Measurements from ENCODE around the gene OSBPL2. TPM values are rescaled to one million over a fixed set of nuclear protein-coding genes. Genes with fewer than 3 reads are reported as not detected.

OSBPL2 gene
- total and polyA plus RNA-seq, 2 donors (not counting 3 experiments of a cell fraction or from before 2014, with no cell fraction given), result 13.1 to 33.0 TPM

- intact Hi-C loops (cut with micrococcal nuclease), result no loop called here
- H3K4me1 ChIP-seq (ENCODE audit: control insufficient read depth, extremely low read depth, insufficient read depth, low read length), result peaks cover 9% of the 10 kb centered on the region
- no peaks in the 10 kb centered on the region for H3K9me3 ChIP-seq (replicated peaks; ENCODE audit: control insufficient read depth, insufficient read depth, low read length)
- no peak overlapping the region for H3K9ac ChIP-seq (replicated peaks; ENCODE audit: extremely low read depth, insufficient read depth, low read length)
- no TSS peak for BruUV-seq (replicated peaks)
- peaks cover 0 to 29% of the 10 kb centered on the region in 2 experiments for H3K36me3 ChIP-seq (ENCODE audit: control insufficient read depth in 2 of 2, extremely low read depth in 1 of 2, insufficient read depth in 2 of 2, low read length in 2 of 2)
- no peak for DNase-seq (ENCODE audit: low read depth, low spot score)
- dilution Hi-C loops (cut with MboI; ENCODE audit: extremely low pct_ligation_motif_present, low sequenced_read_pairs), result no loop called here
- no peaks in the 10 kb centered on the region for H3K79me2 ChIP-seq (ENCODE audit: control insufficient read depth, insufficient read depth, low read length)
- POLR2A ChIA-PET, result no interaction called here
- no peak overlapping the region for H3K4me2 ChIP-seq (ENCODE audit: insufficient read depth, low read length)
- no peak for FAIRE-seq
- H3K4me3 ChIP-seq (replicated peaks in 1 of 3; ENCODE audit: insufficient read depth in 1 of 3, low read depth in 1 of 3, low read length in 3 of 3), result no peak overlapping the region
- no peaks in the 10 kb centered on the region for H4K20me1 ChIP-seq (replicated peaks; ENCODE audit: control insufficient read depth, extremely low read depth, insufficient read depth, low read length)
- H2AFZ ChIP-seq (ENCODE audit: low read depth, low read length), result no peak overlapping the region
- no peaks in the 10 kb centered on the region for H3K9me1 ChIP-seq (replicated peaks; ENCODE audit: control insufficient read depth, extremely low read depth, insufficient read depth, low read length)
- no peak for TF ChIP-seq EZH2 (IDR thresholded peaks at IDR 0.05; ENCODE audit: borderline replicate concordance, low read depth, low read length, severe bottlenecking)
- no peak overlapping the region for H3K27ac ChIP-seq (ENCODE audit: insufficient read depth, low read depth, low read length)
- CTCF ChIA-PET, result no interaction called here
- no peaks in the 10 kb centered on the region for H3K27me3 ChIP-seq (ENCODE audit: control insufficient read depth in 2 of 2, insufficient read depth in 2 of 2, low read length in 2 of 2)
These were observed 39.4 kb upstream of the OSBPL2 start for GRCh38 chr20:62198931-62199330.

GRCh38 chr20:62200491-62201172 is 37.7 kb upstream of the OSBPL2 start:
- Histone ChIP-seq H3K4me2 (ENCODE audit: insufficient read depth, low read length) (no peak overlapping the region), H3K9ac (replicated peaks; ENCODE audit: extremely low read depth, insufficient read depth, low read length) (no peak overlapping the region), H3K4me1 (ENCODE audit: control insufficient read depth, extremely low read depth, insufficient read depth, low read length) (peaks cover 9% of the 10 kb centered on the region), H3K27me3 (ENCODE audit: control insufficient read depth in 2 of 2, insufficient read depth in 2 of 2, low read length in 2 of 2) (no peaks in the 10 kb centered on the region), H3K36me3 (ENCODE audit: control insufficient read depth in 2 of 2, extremely low read depth in 1 of 2, insufficient read depth in 2 of 2, low read length in 2 of 2) (peaks cover 0 to 27% of the 10 kb centered on the region in 2 experiments), H3K27ac (ENCODE audit: insufficient read depth, low read depth, low read length) (no peak overlapping the region), H2AFZ (ENCODE audit: low read depth, low read length) (no peak overlapping the region), H3K9me1 (replicated peaks; ENCODE audit: control insufficient read depth, extremely low read depth, insufficient read depth, low read length) (no peaks in the 10 kb centered on the region), H4K20me1 (replicated peaks; ENCODE audit: control insufficient read depth, extremely low read depth, insufficient read depth, low read length) (no peaks in the 10 kb centered on the region), H3K79me2 (ENCODE audit: control insufficient read depth, insufficient read depth, low read length) (no peaks in the 10 kb centered on the region), H3K9me3 (replicated peaks; ENCODE audit: control insufficient read depth, insufficient read depth, low read length) (no peaks in the 10 kb centered on the region), H3K4me3 (replicated peaks in 1 of 3; ENCODE audit: insufficient read depth in 1 of 3, low read depth in 1 of 3, low read length in 3 of 3) (no peak overlapping the region)
- CTCF ChIA-PET, result interaction anchor here (0.8 kb wide), 1 partner anchor 56 kb away, joined by 3 read pairs; no protein-coding TSS in a partner anchor
- POLR2A ChIA-PET, result no interaction called here
- TF ChIP-seq GATA2 (IDR thresholded peaks at IDR 0.05; ENCODE audit: insufficient read depth, insufficient read length, low read depth, low read length) (no peak), JUN (IDR thresholded peaks at IDR 0.05; ENCODE audit: borderline replicate concordance, insufficient read depth, insufficient read length, low read depth) (no peak), EZH2 (IDR thresholded peaks at IDR 0.05; ENCODE audit: borderline replicate concordance, low read depth, low read length, severe bottlenecking) (no peak), POLR2AphosphoS5 (IDR thresholded peaks at IDR 0.05; ENCODE audit: insufficient read depth, low read depth, low read length) (no peak), MYC (IDR thresholded peaks at IDR 0.05; ENCODE audit: low read depth, low read length) (no peak), MAX (IDR thresholded peaks at IDR 0.05; ENCODE audit: insufficient read depth, insufficient read length) (no peak), CTCF (IDR thresholded peaks at IDR 0.05; ENCODE audit: extremely low read depth in 1 of 2, insufficient read depth in 1 of 2, low read depth in 1 of 2, low read length in 2 of 2) (no peak), FOS (IDR thresholded peaks at IDR 0.05; ENCODE audit: borderline replicate concordance, insufficient read depth, low read length) (no peak), POLR2A (IDR thresholded peaks at IDR 0.05; ENCODE audit: low read depth, low read length) (no peak)
- DNase-seq (ENCODE audit: low read depth, low spot score), result no peak
- BruUV-seq (replicated peaks), result no TSS peak
- intact Hi-C loops (cut with micrococcal nuclease), result loop anchor here (5.0 kb wide), 1 partner anchor 87 kb away; no protein-coding TSS in a partner anchor
- FAIRE-seq, result no peak
- dilution Hi-C loops (cut with MboI; ENCODE audit: extremely low pct_ligation_motif_present, low sequenced_read_pairs), result no loop called here

All from endothelial cell of umbilical vein (primary cell).